ENCODE data around the gene PARVB. TPM values are rescaled to one million over a fixed set of nuclear protein-coding genes. Genes with fewer than 3 reads are reported as not detected.
"Not testable (repeated sequence)": the region's sequence is repeated elsewhere in the genome, so short reads cannot be mapped to it uniquely, and the experiment has no call there.

The PARVB gene
- polyA plus RNA-seq, 4 donors, result 0.45 to 16.5 (median 7.5) TPM

DNA sequence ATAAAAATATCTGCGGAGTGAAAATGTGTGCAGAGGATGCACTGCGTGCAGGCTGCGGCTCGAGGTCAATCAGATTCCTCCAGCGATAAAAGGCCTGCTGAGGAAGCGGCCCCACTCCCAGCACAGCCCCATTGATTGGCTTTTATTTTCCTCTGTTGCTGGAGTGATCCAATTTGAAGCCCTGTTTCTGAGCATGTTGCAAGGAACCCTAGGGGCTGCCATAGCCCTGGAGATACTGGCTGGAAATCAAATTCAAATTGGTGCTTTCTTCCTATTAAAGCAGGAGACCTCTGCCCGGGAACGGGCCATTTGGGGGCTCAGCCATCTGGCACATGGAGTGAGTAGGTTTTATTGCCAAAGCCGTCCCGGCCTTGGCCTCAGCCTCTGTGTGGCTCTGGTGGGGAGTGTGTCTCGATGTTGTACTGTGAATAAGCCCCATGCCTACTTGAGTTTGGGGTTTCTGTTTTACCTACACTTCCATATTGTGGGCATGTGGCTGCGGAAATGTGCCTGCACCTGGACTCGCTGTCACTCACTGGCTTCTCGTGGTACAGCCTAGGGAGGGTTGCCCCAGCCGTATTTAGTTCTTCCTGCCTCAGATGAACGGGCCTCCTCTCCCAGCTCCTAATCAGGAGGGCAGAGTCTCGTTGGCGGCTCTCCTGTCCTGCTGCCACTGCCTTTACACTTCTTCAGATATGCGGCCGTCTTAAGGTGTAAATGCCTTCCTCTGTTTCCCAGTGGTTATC lies 25.6 kb downstream of the PARVB start:
- Histone ChIP-seq H3K4me3 (ENCODE audit: low read depth in 1 of 3, low read length in 3 of 3) (no peak overlapping the region), H3K27ac (ENCODE audit: low read depth in 1 of 3, low read length in 2 of 3) (peak overlapping the region in 1 of 3 donors; percentile 29), H3K36me3 (ENCODE audit: control insufficient read depth in 3 of 3, insufficient read depth in 2 of 3, low read depth in 1 of 3, low read length in 3 of 3) (no peaks in the 10 kb centered on the region), H3K9me3 (ENCODE audit: control insufficient read depth in 2 of 2, insufficient read depth in 1 of 2, low read depth in 1 of 2, low read length in 1 of 2) (no peaks in the 10 kb centered on the region), H3K4me1 (ENCODE audit: control insufficient read depth in 3 of 3, insufficient read depth in 2 of 3, low read depth in 1 of 3, low read length in 2 of 3) (no peaks in the 10 kb centered on the region), H3K27me3 (ENCODE audit: control insufficient read depth in 3 of 3, insufficient read depth in 3 of 3, low read length in 3 of 3) (no peaks in the 10 kb centered on the region)
- DNase-seq (no peak), FAIRE-seq (no peak)
- 65 to 68% (median 67%) methylated on average over 20 of the region's 20 CpGs for WGBS, 3 donors

DNA sequence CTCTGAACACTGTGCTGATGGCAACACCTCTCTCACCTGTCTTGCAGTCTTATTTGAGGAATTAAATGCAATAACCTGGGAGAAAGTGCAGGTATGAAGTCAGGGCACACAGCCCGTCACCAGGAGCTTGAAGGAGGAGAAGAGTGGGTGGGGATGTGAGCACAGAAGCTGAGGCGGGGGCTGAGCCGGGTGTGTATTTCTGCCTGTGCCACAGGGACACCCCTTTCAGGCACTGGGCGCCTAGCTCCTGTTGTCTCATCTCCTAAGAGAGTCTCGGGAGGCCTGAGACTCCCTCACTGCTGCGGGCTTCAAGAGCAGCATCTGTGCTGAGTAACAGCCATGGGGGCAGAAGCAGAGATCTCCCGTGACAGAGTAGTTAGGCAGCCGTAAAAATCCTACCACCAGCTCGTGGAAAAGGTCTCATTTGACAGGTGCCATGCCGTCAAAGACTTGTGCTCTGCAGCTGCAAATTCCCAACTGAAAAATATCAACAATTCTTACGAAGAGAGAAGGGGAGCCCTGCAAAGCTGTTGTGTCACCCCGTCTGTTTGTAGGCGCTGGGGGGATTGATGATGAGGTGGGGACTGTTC lies 26.8 kb downstream of the PARVB start:
- Histone ChIP-seq H3K4me3 (ENCODE audit: low read depth in 1 of 3, low read length in 3 of 3) (no peak overlapping the region), H3K36me3 (ENCODE audit: control insufficient read depth in 3 of 3, insufficient read depth in 2 of 3, low read depth in 1 of 3, low read length in 3 of 3) (no peaks in the 10 kb centered on the region), H3K4me1 (ENCODE audit: control insufficient read depth in 3 of 3, insufficient read depth in 2 of 3, low read depth in 1 of 3, low read length in 2 of 3) (no peaks in the 10 kb centered on the region), H3K9me3 (ENCODE audit: control insufficient read depth in 2 of 2, insufficient read depth in 1 of 2, low read depth in 1 of 2, low read length in 1 of 2) (no peaks in the 10 kb centered on the region), H3K27me3 (ENCODE audit: control insufficient read depth in 3 of 3, insufficient read depth in 3 of 3, low read length in 3 of 3) (no peaks in the 10 kb centered on the region), H3K27ac (ENCODE audit: low read depth in 1 of 3, low read length in 2 of 3) (no peak overlapping the region)
- no peak for DNase-seq
- 66 to 78% (median 77%) methylated on average over 13 of the region's 13 CpGs for WGBS, 3 donors
- FAIRE-seq, result no peak

DNA sequence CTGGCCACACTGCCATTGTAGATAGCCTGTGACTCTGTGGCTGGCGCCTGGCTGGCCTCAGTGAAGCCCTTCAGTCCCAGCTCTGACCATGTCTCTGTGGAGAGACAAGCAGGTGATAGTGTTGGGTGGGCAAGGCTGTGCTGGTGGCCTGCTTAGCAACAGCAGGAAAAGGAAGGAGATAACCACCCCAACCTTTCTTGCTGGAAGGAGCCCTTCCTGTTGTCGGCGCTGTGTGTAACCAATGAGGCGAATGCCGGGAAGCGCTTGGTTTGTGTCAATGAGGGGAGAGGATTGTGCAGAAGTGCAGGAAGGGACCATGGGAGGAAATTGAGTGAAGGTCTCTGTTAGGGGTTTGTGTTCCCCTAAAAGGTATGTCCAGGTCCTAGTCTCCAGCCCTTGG lies 27.3 kb downstream of the PARVB start:
- no peaks in the 10 kb centered on the region for H3K9me3 ChIP-seq (ENCODE audit: control insufficient read depth in 2 of 2, insufficient read depth in 1 of 2, low read depth in 1 of 2, low read length in 1 of 2)
- H3K36me3 ChIP-seq (ENCODE audit: control insufficient read depth in 3 of 3, insufficient read depth in 2 of 3, low read depth in 1 of 3, low read length in 3 of 3), result no peaks in the 10 kb centered on the region
- FAIRE-seq (no peak), DNase-seq (no peak)
- H3K27ac ChIP-seq (ENCODE audit: low read depth in 1 of 3, low read length in 2 of 3), result no peak overlapping the region
- H3K4me3 ChIP-seq (ENCODE audit: low read depth in 1 of 3, low read length in 3 of 3), result no peak overlapping the region
- no peaks in the 10 kb centered on the region for H3K27me3 ChIP-seq (ENCODE audit: control insufficient read depth in 3 of 3, insufficient read depth in 3 of 3, low read length in 3 of 3)
- H3K4me1 ChIP-seq (ENCODE audit: control insufficient read depth in 3 of 3, insufficient read depth in 2 of 3, low read depth in 1 of 3, low read length in 2 of 3), result no peaks in the 10 kb centered on the region
- WGBS, 3 donors, result 72 to 85% (median 84%) methylated on average over 6 of the region's 6 CpGs

DNA sequence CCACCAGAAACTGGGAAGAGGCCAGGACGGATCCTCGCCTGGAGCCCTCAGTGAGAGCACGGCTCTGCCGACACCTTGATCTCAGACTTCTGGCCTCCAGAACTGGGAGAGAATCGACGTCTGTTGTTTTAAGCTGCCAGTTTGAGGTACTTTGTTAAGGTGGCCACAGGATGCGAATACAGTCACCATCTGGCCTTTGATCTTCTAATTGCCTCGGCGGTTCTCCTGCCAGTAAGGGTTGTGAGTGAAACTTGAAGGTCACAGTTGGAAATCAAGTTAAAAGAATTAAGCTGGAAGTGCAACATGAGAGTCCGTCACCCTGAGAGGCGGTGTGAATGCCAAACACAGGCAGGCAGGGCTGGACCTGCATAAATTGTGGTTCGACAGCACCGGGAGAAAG lies 27.9 kb downstream of the PARVB start:
- DNase-seq (no peak), FAIRE-seq (no peak)
- Histone ChIP-seq H3K4me1 (ENCODE audit: control insufficient read depth in 3 of 3, insufficient read depth in 2 of 3, low read depth in 1 of 3, low read length in 2 of 3) (no peaks in the 10 kb centered on the region), H3K27ac (ENCODE audit: low read depth in 1 of 3, low read length in 2 of 3) (no peak overlapping the region), H3K27me3 (ENCODE audit: control insufficient read depth in 3 of 3, insufficient read depth in 3 of 3, low read length in 3 of 3) (no peaks in the 10 kb centered on the region), H3K36me3 (ENCODE audit: control insufficient read depth in 3 of 3, insufficient read depth in 2 of 3, low read depth in 1 of 3, low read length in 3 of 3) (no peaks in the 10 kb centered on the region), H3K4me3 (ENCODE audit: low read depth in 1 of 3, low read length in 3 of 3) (no peak overlapping the region), H3K9me3 (ENCODE audit: control insufficient read depth in 2 of 2, insufficient read depth in 1 of 2, low read depth in 1 of 2, low read length in 1 of 2) (no peaks in the 10 kb centered on the region)
- 70 to 76% (median 74%) methylated on average over 13 of the region's 13 CpGs for WGBS, 3 donors

DNA sequence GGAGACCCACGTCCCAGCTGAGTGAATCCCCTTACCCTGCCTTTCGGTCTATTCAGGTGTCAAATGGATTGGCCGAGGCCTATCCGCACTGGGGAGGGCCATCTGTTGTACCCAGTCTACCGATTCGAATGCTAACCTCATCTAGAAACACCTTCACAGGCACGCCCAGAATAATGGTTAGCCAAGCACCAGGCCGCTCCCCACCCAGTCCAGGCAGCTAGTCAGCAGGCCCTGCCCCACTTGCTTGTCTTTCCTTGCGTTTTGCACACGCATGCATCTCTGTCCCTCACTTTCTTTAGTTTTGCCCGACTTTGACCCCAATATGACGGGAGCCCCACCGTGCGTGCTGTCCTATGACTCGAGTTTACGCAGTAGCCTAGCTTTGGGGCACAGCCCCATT lies 31.7 kb downstream of the PARVB start:
- FAIRE-seq (no peak), DNase-seq (peak in 1 of 2 donors; percentile 10)
- Histone ChIP-seq H3K4me3 (ENCODE audit: low read depth in 1 of 3, low read length in 3 of 3) (no peak overlapping the region), H3K9me3 (ENCODE audit: control insufficient read depth in 2 of 2, insufficient read depth in 1 of 2, low read depth in 1 of 2, low read length in 1 of 2) (peaks cover 0 to 7% of the 10 kb centered on the region in 2 donors), H3K36me3 (ENCODE audit: control insufficient read depth in 3 of 3, insufficient read depth in 2 of 3, low read depth in 1 of 3, low read length in 3 of 3) (no peaks in the 10 kb centered on the region), H3K4me1 (ENCODE audit: control insufficient read depth in 3 of 3, insufficient read depth in 2 of 3, low read depth in 1 of 3, low read length in 2 of 3) (no peaks in the 10 kb centered on the region), H3K27me3 (ENCODE audit: control insufficient read depth in 3 of 3, insufficient read depth in 3 of 3, low read length in 3 of 3) (no peaks in the 10 kb centered on the region), H3K27ac (ENCODE audit: low read depth in 1 of 3, low read length in 2 of 3) (no peak overlapping the region)
- 65 to 87% (median 70%) methylated on average over 16 of the region's 16 CpGs for WGBS, 3 donors

DNA sequence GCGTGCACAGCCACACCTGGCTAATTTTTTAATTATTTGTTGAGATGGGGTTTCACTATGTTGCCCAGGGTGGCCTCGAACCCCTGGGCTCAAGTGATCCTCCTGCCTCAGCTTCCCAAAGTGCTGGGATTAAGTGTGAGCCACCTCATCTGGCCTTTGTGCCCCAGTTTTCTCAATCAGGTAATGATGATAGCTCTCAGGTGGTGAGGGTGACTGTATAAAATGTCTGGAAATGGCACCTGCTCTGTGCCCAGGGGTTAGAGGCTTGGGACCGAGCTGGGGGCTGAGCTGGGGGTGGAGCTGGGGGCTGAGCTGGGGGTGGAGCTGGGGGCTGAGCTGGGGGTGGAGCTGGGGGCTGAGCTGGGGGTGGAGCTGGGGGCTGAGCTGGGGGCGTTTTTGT lies 32.5 kb downstream of the PARVB start:
- WGBS, 3 donors, result 29 to 51% (median 33%) methylated on average over 4 of the region's 4 CpGs
- not testable (repeated sequence) for FAIRE-seq; H3K4me3 ChIP-seq (ENCODE audit: low read depth in 1 of 3, low read length in 3 of 3); H3K36me3 ChIP-seq (ENCODE audit: control insufficient read depth in 3 of 3, insufficient read depth in 2 of 3, low read depth in 1 of 3, low read length in 3 of 3); H3K27ac ChIP-seq (ENCODE audit: low read depth in 1 of 3, low read length in 2 of 3); H3K9me3 ChIP-seq (ENCODE audit: control insufficient read depth in 2 of 2, insufficient read depth in 1 of 2, low read depth in 1 of 2, low read length in 1 of 2); H3K4me1 ChIP-seq (ENCODE audit: control insufficient read depth in 3 of 3, insufficient read depth in 2 of 3, low read depth in 1 of 3, low read length in 2 of 3); DNase-seq; H3K27me3 ChIP-seq (ENCODE audit: control insufficient read depth in 3 of 3, insufficient read depth in 3 of 3, low read length in 3 of 3)

DNA sequence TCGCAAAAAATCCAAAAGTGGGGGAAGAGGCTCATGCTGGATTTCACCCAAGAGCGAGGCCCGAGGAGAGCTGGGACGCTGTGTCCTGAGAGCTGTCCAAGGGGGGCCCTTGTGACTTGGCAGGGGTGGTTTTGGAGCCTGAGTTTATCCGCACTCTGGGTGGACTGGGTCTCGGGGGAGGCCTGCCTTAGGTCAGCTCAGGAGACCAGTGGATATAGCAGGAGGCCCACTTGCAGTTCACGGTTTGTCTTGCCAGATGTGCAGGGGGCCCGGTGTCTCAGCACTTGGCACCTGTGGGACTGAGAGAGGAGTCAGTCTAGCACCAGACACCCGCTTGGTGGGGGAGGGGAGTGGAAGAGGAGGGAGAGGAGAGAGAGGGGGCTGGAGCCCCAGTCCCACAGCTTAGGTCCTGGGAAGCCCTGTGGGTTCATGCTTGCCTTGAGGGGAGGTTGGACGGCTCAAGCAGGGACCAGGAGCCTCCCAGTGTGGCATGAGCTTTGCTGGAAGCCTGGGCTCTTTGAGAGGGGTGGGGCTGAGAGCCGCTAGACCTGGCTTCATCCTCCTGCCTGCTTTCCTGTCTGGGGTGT lies 33.4 kb downstream of the PARVB start:
- Histone ChIP-seq H3K4me3 (ENCODE audit: low read depth in 1 of 3, low read length in 3 of 3) (no peak overlapping the region), H3K4me1 (ENCODE audit: control insufficient read depth in 3 of 3, insufficient read depth in 2 of 3, low read depth in 1 of 3, low read length in 2 of 3) (no peaks in the 10 kb centered on the region), H3K9me3 (ENCODE audit: control insufficient read depth in 2 of 2, insufficient read depth in 1 of 2, low read depth in 1 of 2, low read length in 1 of 2) (peaks cover 0 to 8% of the 10 kb centered on the region in 2 donors), H3K27me3 (ENCODE audit: control insufficient read depth in 3 of 3, insufficient read depth in 3 of 3, low read length in 3 of 3) (no peaks in the 10 kb centered on the region), H3K36me3 (ENCODE audit: control insufficient read depth in 3 of 3, insufficient read depth in 2 of 3, low read depth in 1 of 3, low read length in 3 of 3) (no peaks in the 10 kb centered on the region), H3K27ac (ENCODE audit: low read depth in 1 of 3, low read length in 2 of 3) (peak overlapping the region in 1 of 3 donors; percentile 37)
- DNase-seq (no peak), FAIRE-seq (no peak)
- WGBS, 3 donors, result 57 to 79% (median 76%) methylated on average over 10 to 11 of the region's 11 CpGs

DNA sequence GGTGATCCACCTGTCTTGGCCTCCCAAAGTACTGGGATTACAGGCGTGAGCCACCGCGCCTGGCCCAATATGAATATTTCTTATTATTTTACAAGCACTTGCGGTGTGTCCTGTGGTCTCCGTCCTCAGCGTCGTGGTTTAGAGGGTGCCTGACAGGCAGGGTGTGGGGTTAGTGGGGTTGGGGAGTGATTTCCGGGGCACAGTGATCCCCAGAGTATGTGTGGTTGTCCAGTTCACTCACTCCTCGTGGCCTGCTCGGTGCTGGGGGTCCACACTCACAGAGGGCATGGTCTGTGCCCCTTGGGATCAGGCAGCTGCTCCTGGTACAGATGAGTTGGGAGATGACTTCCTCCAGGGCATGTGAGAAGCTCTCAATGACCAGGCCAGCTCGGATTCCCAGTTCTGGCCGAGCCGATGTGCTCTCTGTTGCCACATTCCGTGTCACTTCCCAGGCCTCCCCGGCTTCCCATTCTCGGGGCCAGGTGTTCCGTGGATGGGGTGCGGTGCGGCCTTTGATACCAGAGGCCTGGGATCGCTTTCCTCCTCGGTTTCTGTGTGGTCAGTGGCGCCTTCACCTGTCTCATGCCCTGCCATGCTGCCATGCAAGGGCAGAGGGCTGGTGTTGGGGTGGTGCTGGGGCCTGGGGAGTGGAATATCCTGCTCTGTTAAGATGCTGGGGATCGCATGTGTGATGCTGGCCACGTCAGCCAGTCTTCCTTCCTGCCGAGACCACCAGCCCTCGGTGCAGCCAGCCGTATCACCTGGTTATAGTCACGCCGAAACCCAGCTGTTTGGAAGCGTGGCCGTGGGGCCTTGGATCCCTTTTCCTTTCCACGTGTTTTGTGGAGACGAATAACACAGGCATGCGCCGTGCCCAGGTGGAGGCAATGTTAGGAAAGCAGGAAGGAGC lies 39.6 kb downstream of the PARVB start:
- H3K27ac ChIP-seq (ENCODE audit: low read depth in 1 of 3, low read length in 2 of 3), result no peak overlapping the region
- DNase-seq (no peak), FAIRE-seq (no peak)
- no peaks in the 10 kb centered on the region for H3K27me3 ChIP-seq (ENCODE audit: control insufficient read depth in 3 of 3, insufficient read depth in 3 of 3, low read length in 3 of 3)
- H3K9me3 ChIP-seq (ENCODE audit: control insufficient read depth in 2 of 2, insufficient read depth in 1 of 2, low read depth in 1 of 2, low read length in 1 of 2), result peaks cover 0 to 8% of the 10 kb centered on the region in 2 donors
- 72 to 81% (median 79%) methylated on average over 35 of the region's 35 CpGs for WGBS, 3 donors
- no peaks in the 10 kb centered on the region for H3K4me1 ChIP-seq (ENCODE audit: control insufficient read depth in 3 of 3, insufficient read depth in 2 of 3, low read depth in 1 of 3, low read length in 2 of 3)
- H3K4me3 ChIP-seq (ENCODE audit: low read depth in 1 of 3, low read length in 3 of 3), result no peak overlapping the region
- H3K36me3 ChIP-seq (ENCODE audit: control insufficient read depth in 3 of 3, insufficient read depth in 2 of 3, low read depth in 1 of 3, low read length in 3 of 3), result no peaks in the 10 kb centered on the region
